Measurements from ENCODE around the gene CARD14.

CARD14 gene

GRCh38 chr17:80141463-80142165 is 28.2 kb upstream of the CARD14 start:
- no peak for TF ChIP-seq CTCF (IDR thresholded peaks at IDR 0.05; ENCODE audit: insufficient read depth, low read depth, low read length, missing control alignments)
- no peak for DNase-seq (ENCODE audit: low read depth)
- no peak overlapping the region for H3K4me3 ChIP-seq (ENCODE audit: low read length)

- TF ChIP-seq CTCF (IDR thresholded peaks at IDR 0.05; ENCODE audit: insufficient read depth, low read depth, low read length, missing control alignments), result no peak
- no peak overlapping the region for H3K4me3 ChIP-seq (ENCODE audit: low read length)
- no peak for DNase-seq (ENCODE audit: low read depth)
Measured at GRCh38 chr17:80142929-80143328, 26.9 kb upstream of the CARD14 start.

GRCh38 chr17:80145076-80146075 is 24.5 kb upstream of the CARD14 start:
- H3K4me3 ChIP-seq (ENCODE audit: low read length), result peak overlapping the region; percentile 83
- TF ChIP-seq CTCF (IDR thresholded peaks at IDR 0.05; ENCODE audit: insufficient read depth, low read depth, low read length, missing control alignments), result no peak
- peak; percentile 27 for DNase-seq (ENCODE audit: low read depth)

GRCh38 chr17:80146121-80147034 is 23.5 kb upstream of the CARD14 start:
- TF ChIP-seq CTCF (IDR thresholded peaks at IDR 0.05; ENCODE audit: insufficient read depth, low read depth, low read length, missing control alignments), result no peak
- DNase-seq (ENCODE audit: low read depth), result no peak
- H3K4me3 ChIP-seq (ENCODE audit: low read length), result peak overlapping the region; percentile 83

GRCh38 chr17:80147035-80147822 is 22.6 kb upstream of the CARD14 start, which contains the start of gene EIF4A3:
Gene EIF4A3 (minus strand): TSS chr17:80147128. CDS start chr17:80146961, 167 bp downstream.
- no peak for TF ChIP-seq CTCF (IDR thresholded peaks at IDR 0.05; ENCODE audit: insufficient read depth, low read depth, low read length, missing control alignments)
- DNase-seq (ENCODE audit: low read depth), result peak; percentile 99
- peak within 1 kb of the TSS; percentile 83 for H3K4me3 ChIP-seq (ENCODE audit: low read length)
